ENCODE results near the gene CCDC201.
A peak's percentile ranks its signal among the peaks of the same experiment; 100 is the strongest.

Gene CCDC201, protein sequence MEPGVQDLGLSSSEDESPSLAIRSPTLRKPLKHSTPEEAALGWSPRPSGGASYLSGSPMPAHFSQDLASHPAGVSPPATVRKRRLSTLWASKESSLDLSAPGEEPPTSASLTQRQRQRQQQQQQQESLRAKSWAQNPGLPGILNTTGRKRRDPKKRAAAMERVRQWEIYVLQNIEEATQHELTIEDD

DNA sequence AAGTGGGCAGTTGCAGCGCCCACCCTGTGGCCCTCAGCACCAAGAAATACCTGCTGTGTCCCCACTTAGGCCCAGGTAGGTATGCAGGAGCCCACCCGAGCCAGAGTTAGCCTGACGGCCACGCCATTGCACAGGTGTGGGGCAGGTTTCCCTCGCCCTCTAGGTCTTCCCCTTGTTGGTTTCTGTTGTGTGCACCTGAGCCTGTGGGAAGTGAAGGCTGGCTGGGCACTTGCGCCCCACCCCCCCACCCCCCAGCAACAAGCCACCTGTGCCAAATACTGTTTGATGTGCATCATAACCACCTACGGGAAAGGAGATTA, at the start of gene CCDC201:
CCDC201 (minus strand) TSS at position 48 of the 320 bp plus-strand sequence. CDS start 75 bp downstream, outside the sequence.
- DNase-seq = no peak

DNA sequence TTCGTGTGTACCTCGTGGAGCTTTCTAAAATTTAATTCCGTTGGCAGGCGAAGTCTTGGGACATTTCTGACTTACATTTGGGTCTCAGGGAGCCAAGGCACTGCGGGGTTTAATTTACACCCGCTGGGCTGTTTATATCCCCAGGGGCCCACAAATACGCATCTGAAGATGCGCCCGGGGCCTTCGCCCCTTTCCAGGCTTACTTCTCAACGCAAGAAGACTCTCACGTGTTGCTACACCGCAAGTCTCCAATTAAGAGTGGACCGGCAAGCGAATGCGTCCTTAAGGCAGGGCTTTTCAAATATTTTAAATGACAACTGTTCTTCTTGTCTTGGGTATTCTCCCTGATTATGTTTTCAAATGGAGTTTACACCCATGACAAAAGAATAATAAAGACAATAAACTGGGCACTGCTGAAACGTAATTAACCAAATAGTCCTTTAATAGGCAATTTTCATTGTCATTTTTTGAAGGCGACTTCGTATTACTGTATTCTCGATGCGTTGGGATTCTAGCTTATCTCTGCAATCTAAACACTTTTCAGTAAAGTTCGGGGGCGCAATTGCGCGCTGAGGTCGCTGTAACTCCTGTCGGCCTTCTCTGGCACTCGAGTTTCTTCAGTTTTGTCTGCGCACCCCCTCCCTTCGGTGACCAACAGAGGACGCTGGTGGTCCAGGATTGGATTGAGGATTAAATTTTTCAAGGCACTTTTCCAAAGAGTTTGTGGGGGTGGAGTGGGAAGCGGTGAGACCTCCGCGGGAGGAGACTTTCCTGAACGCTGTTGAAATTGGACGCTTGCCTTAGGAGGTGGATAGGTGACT, 49.0 kb upstream of the CCDC201 start:
- peak; percentile 37 for DNase-seq

GRCh38 chr7:45921381-45921698, 48.5 kb upstream of the CCDC201 start:
- no peak for DNase-seq

- peak; percentile 35 for DNase-seq
Observed at GRCh38 chr7:45920502-45921380, 47.9 kb upstream of the CCDC201 start, which contains the start of gene IGFBP3. TSS of gene IGFBP3 (minus strand) at chr7:45921272. CDS start at chr7:45921140, 132 bp downstream.

GRCh38 chr7:45919993-45920459, 47.1 kb upstream of the CCDC201 start:
- no peak for DNase-seq

DNA sequence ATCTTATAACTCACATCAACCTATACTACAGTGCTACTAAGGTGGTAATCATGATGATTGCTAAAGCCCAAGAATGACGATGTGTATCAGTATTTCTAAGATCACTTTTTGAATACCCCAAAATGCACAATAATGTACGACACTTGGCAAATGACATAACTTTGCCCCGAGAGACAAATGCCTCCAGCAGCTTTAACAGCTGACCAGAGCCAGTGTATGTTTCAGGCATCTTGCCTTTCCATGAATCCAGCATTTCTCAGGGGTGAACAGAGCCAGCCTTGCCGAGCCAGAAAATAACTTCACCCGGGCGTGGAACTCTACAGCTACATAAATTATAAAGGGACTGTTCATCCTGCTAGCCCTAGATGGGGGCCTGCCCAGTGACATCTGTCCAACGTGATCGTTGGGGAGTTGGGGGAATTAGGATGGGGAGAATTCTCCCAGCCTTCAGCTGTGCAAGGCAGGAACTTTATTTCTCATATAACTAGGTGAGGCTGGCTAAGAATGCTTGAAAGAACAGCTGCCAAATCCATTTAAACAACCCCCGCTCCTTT, 46.4 kb upstream of the CCDC201 start:
- DNase-seq = no peak

DNA sequence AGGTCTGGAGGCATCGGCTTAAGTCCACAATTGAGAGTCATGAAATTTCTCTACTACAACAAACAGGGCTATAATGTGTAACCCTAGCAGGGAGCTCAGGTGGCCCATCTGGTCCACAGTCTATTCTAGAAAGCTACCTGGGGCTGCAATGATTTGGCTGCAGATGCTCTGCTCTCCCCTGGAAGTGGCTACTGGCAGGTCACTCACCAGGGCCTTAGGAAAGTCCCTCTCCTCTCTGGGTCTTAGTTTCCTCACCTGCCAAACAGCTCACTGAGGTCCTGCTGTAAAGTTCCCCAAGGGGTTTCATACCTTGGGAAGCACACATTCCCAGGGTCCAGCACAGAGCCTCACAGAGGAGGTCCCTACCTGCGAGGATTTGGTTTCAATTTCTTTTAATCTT, 45.7 kb upstream of the CCDC201 start:
- DNase-seq = no peak

DNA sequence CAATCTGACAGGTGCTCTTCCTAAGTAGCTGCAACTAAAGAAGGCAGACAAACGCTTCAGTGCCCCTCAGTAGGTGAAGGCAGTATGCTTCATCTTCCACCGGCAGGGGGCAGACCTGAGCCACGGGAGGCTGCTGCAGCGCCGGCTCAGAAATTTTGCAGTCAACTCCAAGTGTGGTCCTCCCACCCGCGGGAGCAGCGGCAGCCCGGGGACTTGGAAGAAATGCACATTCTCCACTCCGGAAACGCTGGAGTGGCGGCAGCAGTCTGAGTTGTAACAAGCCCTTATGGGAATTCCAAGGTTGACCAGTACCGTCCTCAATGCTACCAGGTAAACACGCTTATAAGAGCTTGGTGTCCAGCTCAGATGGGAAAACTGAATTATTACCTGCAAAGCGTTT, 44.8 kb upstream of the CCDC201 start:
- peak; percentile 27 for DNase-seq

DNA sequence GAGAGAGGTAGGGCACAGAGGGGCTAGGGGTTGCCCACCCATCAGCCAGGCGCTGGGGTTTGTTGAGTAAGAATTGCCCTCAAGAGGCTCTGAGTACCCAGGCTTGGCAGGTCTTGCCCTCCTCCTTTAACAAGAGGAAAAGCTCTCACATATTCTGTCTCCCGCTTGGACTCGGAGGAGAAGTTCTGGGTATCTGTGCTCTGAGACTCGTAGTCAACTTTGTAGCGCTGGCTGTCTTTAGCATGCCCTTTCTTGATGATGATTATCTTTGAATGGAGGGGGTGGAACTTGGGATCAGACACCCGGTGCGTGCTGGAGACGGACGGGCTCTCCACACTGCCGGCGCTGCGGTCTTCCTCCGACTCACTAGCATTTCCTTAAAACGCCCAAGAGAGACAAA, 44.2 kb upstream of the CCDC201 start:
- no peak for DNase-seq

GRCh38 chr7:45915606-45916005, 42.7 kb upstream of the CCDC201 start:
- DNase-seq = no peak

- DNase-seq = no peak
Observed at GRCh38 chr7:45914911-45915310, 42.0 kb upstream of the CCDC201 start.

DNA sequence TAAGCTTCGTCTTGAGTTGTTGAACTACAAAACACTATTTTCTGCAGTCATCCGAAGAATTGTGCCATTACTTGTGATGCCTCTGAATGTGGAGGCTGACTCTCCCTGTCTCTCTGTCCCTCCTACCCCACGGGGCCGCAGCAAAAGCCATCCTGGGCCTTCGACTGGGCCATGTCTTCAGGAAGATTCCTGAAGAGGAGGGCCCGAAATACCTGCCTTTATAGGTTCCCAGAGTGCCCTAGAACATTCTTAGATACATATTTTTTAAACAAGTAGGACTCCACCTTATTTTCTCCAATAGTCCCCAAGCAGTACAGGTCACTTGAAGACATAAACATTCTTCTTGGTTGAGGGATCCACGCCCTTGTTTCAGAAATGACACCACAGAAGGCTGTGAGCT, 40.1 kb upstream of the CCDC201 start:
- DNase-seq = no peak

DNA sequence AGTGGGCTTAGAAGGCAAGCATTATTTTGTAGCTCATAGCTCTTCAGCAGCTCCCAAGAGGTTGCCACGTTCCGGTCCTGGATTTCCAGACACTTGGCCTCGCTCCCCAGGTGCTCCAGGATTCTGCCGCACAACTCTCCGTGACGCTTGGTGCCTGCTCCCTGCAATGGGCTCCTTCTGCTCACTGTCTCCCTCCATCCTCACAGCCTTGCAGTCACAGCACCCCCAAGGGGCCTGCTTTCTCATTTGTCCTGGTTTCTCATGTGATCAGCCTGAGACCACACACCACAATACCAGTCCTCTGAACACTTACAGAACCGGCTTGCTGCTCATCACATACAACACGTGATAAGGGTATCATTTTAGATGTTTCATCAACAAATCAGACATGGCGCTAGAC, 38.4 kb upstream of the CCDC201 start:
- DNase-seq = no peak

DNA sequence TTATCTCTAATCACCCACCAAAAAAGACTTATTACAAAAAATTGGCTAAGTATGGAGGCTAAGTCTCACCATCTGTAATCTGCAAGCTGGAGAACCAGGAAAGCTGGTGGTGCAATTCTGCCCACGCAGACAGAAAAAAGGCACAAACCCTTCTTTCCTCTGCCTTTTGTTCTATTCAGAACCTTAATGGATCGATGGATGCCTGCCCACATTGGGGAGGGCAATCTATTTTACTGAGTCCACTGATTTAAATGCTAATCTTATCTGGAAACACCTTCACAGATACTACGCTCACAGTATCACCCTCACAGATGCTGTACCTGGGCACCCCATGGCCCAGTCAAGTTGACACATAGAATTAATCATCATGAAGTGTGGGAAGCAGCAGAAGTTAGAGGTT, 38.0 kb upstream of the CCDC201 start:
- no peak for DNase-seq

GRCh38 chr7:45909561-45909960, 36.7 kb upstream of the CCDC201 start:
- no peak for DNase-seq

DNA sequence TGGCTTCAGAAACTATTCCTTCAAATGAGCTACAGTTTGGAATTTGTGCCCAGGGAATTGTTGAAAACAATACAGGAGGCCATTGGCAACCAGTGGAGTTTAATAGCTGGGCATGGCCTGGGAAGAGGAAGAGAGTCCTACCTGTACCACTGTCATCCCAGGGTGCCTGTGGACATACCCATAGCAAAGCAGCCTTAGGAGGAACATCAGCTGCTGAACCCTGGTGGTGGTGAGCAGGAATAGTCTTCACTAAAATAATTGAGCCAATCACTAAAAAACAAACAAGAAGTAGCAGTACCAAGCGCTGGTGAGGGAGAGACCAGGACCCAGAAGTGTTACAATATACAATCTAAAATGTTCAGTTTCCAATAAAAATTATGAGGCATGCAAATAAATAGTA, 29.9 kb upstream of the CCDC201 start:
- DNase-seq = no peak

DNA sequence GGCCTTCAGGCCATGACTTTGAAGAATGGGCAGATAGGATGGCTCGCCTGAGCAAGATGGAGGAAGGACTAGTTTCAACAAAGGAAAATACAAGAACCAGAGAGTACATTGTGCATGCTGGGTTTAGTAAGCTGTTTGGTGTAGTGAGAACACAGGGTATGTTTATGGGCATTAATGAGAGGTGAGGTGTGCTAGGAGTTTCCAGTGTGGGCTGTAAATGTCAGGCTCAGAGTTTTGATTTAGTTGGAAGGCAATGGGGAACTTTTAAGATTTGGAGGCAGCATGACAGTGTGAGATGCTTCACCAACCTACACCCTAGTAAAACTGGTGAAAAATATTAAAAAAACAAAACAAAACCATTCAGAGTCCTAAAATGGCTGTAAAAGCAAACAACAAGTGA, 28.7 kb upstream of the CCDC201 start:
- DNase-seq = no peak

DNA sequence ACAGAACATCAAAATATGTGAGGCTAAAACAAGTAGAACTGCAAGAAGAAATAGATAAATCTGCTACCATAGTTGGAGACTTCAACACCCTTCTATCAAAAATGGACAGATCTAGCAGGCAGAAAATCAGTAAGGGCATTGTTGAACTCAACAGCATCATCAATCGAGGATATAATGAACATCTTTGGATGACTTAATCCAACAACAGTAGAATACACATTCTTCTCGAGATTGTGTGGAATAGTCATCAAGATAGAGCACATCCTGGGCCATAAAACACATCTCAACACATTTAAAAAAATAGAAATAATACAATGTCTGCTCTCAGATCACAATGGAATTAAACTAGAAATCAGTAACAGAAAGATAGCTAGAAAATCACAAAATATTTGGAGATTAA, 25.3 kb upstream of the CCDC201 start:
- DNase-seq = no peak

GRCh38 chr7:45897042-45897690, 24.3 kb upstream of the CCDC201 start:
- no peak for DNase-seq

DNA sequence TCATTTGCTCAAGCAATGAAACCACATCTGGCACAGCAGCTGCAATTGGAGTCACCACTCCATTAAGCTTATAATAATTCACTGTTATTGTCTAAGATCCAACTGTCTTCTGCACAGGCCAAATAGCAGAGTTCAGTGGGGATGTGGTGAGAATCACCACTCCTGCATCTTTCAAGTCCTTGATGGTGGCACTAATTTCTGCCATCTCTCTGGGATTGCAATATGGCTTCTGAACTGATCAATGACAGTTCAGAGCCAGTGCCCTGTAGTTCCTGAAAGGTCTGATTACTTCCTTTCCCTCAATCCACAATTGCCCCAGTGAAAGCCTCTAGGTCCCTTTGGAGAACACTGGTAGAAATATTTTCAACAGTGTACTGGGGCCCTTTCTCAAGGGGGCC, 21.8 kb upstream of the CCDC201 start:
- no peak for DNase-seq

- DNase-seq = no peak
Observed at GRCh38 chr7:45893996-45894664, 21.2 kb upstream of the CCDC201 start.

DNA sequence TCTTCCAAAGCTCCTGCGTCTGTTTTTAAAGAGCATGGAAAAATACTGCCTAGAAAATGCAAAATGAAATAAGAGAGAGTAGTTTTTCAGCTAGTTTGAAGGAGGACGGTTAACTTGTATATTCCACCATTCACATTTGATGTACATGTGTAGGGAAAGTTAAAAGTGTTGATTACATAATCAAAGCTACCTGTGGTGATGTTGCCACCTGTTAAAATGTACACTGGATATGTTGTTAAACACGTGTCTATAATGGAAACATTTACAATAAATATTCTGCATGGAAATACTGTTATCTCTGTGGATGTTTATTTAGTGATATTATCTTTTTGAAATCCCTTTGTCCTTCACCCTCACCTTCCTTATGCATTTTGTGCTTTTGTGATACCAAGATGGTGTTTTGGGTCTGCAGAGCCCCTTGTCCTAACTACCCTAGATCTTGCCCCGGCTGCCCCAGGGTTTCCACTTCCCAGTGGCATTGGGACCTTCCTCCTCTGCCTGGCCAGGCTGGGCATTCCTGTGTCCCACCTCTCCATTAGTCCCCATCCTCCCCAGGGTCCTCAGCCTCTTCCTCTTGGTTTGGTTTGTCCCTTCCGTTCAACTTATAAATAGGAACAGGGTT, 20.6 kb upstream of the CCDC201 start:
- DNase-seq = no peak

Data from DMS153 (cell line).